GM18867 (cell line): ENCODE measurements around the gene JUND.

Experiments used
- ATAC-seq: cut with Tn5 transposase; IDR thresholded peaks from one replicate; pipeline ENCODE4 v1.9.1; 2021; ENCODE audit warnings: mild to moderate bottlenecking, moderate library complexity; ENCODE audit not compliant: unreplicated experiment

Gene JUND

GRCh38 chr19:18291019-18291524 is 9.7 kb upstream of the JUND start:
- ATAC-seq = no peak

GRCh38 chr19:18290302-18291018 is 9.0 kb upstream of the JUND start:
- no peak for ATAC-seq

DNA sequence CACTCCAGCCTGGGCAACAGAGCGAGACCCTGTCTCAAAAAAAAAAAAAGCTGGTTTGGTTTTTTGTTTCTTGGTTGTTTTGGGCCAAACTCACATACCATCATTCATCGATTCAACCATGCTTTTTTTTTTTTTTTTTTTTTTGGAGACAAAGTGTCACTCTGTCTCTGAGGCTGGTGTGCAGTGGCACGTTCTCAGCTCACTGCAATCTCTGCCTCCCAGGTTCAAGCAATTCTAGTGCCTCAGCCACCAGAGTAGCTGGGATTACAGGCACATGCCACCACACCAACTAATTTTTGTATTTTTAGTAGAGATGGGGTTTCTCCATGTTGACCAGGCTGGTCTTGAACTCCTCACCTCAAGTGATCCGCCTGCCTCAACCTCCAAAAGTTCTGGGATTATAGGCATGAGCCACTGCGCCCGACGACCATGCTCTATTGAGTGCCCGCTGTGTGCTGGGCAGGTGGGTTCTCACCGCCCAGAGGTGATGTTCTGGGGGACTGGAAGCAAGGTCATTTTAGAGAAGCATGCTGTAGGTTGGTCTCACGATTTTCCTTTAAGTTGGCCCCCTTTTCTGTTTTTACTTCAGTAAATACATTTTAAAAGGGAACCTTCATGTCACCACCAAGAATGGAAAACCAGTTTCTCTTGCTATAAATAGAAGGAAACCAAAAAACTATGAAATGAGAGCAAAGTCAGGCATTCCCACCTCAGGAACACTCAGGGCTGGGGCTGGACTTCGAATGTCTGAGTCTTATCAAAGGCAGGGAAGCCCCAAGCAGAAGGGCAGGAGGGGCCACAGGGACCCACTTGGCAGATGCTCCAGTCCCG is 8.3 kb upstream of the JUND start:
- no peak for ATAC-seq

GRCh38 chr19:18287836-18288772 is 6.7 kb upstream of the JUND start:
- ATAC-seq = no peak

DNA sequence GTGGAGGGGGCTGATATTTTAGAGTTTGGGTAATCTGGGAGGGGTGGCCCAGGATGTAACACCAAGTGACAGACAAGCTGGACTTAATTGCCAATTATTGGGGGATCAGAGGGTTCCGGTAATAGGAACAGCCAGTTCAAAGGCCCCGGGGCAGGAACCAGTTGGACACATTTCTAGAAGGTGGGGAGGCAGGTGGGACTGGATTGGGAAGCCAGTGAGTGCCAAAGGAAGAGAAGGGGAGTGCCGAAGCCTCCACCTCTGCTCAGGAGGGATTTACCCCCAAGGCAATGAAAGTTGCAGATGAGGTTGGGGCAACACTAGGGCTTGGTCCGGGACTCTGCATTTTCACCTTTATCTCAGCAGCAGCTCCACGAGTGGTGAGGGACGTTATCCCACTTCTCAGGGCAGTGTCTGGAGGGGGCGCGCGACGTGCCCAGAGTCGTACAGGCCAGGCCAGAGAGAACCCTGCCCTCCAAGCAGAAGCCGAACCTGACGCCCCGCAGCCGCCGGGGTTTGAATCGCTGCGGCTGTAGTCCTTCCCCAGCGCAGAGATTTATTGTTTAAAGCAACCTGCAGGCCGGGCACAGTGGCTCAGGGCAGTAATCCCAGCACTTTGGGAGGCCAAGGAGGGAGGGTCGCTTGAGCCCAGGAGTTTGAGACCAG is 5.7 kb upstream of the JUND start:
- no peak for ATAC-seq

- ATAC-seq = no peak
These were observed 3.4 kb upstream of the JUND start for GRCh38 chr19:18284712-18285360.

GRCh38 chr19:18283338-18283737 is 1.9 kb upstream of the JUND start:
- ATAC-seq = no peak

GRCh38 chr19:18282788-18283141 is 1.3 kb upstream of the JUND start:
- ATAC-seq = no peak

GRCh38 chr19:18282021-18282787 is 782 bp upstream of the JUND start:
- no peak for ATAC-seq

GRCh38 chr19:18280247-18281081 is 958 bp downstream of the JUND start:
- peak; percentile 24 for ATAC-seq

- ATAC-seq = no peak
These were observed 1.7 kb downstream of the JUND start for GRCh38 chr19:18279516-18280246.

DNA sequence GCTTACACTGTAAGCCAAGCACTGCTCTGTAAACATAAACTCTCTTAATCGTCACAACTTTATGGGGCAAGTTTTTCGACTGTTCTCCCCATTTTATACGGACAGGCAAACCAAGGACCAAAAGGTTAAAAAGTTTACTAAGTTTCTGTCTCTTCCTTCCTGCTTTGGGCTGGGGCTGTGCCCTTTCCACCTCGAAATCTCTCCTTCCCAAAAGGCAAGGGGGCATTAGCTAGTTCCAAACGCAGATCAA is 2.2 kb downstream of the JUND start:
- no peak for ATAC-seq

DNA sequence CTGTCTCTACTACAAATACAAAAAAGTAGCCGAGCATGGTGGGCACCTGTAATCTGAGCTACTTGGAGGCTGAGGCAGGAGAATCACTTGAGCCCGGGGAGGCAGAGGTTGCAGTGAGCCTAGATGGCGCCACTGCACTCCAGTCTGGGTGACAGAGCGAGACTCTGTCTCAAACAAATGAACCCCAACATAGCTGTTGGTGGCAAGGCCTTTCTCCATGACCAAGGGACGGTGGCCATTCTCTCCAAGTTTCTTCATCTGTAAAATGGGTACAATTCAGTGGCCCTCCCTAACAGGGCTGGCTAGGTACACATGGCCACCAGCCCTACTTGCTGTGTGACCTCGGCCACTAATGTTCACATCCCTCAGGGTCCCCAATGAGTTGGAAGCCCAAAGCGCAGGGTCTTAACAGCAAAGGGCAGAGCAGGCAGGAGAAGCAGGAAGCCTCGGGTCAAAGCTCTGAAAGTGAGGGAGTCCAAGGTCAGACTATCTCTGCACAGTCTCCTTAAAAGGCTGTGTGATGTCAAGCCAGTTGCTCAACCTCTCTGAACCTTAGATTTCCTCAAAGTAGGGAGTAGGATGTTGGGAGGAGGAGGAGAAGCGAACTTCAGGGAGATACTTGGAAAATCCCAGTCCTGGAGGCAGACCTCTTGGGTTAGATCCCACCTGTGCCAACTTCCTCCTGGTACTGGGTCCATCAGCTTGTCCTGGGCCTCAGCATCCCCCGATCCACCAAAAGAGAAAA is 2.7 kb downstream of the JUND start:
- no peak for ATAC-seq

DNA sequence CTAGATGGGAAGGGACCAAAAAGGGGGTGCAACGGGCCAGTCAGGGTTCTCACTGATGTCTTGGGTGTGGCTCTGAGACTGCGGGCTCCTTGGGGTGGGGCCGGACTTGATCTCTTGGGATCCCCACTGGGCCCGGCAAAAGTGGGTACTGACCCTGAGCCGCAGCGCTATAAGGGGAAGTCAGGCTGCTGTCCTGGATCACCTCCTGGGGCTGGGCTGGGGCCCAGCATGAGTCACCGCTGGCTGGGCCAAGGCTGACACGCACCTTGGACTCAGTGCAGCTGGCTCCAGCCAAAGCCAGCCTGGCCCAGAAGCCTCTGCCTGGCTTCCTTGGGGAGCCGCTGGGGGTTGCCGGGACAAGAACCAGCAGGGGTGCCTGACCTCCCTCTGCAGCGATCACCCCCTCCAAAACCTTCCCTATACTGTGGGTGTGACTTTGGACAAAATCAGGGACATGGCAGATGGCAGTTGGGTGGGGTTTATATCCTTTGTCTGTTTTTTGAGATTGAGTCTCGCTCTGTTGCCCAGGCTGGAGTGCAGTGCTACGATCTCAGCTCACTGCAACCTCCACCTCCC is 6.6 kb downstream of the JUND start:
- no peak for ATAC-seq

DNA sequence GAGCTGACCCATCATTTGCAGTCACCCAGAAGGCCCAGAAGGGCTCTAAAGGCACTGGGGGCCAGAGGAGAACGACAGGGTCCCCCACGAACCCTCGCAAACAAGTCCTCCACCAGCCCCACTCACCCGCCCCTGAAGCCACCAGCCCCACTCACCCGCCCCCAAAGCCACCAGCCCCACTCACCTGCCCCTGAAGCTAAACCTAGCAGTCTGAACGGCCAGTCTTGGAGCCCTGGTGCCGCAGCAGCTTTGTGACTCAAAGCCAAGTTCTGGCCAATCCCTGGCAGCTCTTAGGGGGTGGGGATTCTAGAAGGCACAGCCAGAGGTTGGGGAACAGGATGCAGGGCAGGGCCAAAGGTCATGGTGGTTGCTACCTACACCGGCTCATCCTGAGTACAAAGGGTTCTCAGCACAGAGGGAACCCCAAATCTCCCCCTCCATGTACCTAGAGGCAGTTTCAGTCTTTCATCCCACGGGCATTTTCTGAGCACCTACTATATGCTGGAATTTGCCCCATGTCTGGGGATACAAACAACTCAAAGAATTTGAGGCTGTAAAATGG is 7.1 kb downstream of the JUND start, which contains the start of gene IQCN:
TSS of gene IQCN (minus strand) at position 234 of the 562 bp plus-strand sequence. CDS start 4,974 bp downstream, outside the sequence.
- no peak for ATAC-seq

DNA sequence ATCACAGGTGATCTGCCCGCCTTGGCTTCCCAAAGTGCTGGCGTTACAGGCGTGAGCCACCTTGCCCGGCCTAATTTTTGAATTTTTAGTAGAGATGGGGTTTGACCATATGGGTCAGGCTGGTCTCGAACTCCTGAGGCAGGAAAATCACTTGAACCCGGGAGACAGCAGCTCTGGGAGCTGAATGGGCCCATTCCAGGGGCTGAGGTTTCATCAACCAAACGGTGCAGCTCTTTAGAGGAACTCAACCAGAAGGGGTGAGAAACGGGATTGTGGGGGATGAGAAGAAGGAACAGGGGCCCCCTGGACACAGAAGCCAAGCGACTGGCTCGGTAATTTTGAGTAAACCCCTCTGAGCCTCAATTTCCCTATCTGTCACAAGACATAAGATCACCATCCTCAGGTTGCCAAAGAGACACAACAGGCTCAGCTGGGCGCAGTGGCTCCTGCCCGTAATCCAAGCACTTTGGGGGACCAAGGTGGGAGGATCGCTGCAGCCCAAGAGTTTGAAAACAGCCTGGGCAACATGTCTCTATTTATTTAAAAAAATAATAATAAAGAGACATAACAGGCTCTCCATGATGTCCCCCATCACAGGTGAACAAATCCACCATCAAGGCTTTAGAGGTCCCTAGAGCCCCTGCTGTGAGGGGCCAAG is 7.7 kb downstream of the JUND start:
- ATAC-seq = no peak
